Activated naive CD4-positive, alpha-beta T cell treated with anti-CD3 and anti-CD28 coated beads, Interleukin-2, amount 50 U/mL, for 24 hours (primary cell): ENCODE data around the gene VGLL1.

Experiments used
- H3K27ac Mint-ChIP-seq: one replicate; pipeline ENCODE4 v1.8.0; 2021; ENCODE audit warnings: mild to moderate bottlenecking, mixed read lengths
- H3K27me3 Mint-ChIP-seq: one replicate; pipeline ENCODE4 v1.8.0; 2021; ENCODE audit warnings: mixed read lengths
- H3K36me3 Mint-ChIP-seq: one replicate; pipeline ENCODE4 v1.8.0; 2021; ENCODE audit warnings: mixed read lengths
- H3K4me1 Mint-ChIP-seq: one replicate; pipeline ENCODE4 v1.8.0; 2021; ENCODE audit warnings: mixed read lengths
- H3K4me3 Mint-ChIP-seq: one replicate; pipeline ENCODE4 v1.8.0; 2021; ENCODE audit warnings: mild to moderate bottlenecking, mixed read lengths
- H3K9me3 Mint-ChIP-seq: one replicate; pipeline ENCODE4 v1.8.0; 2021; ENCODE audit warnings: mixed read lengths

The VGLL1 gene

GRCh38 chrX:136538811-136539210 is 6.8 kb downstream of the VGLL1 start:
- Mint-ChIP-seq H3K27ac (no peak overlapping the region), H3K4me3 (no peak overlapping the region), H3K9me3 (no peaks in the 10 kb centered on the region), H3K4me1 (peaks cover 21% of the 10 kb centered on the region), H3K27me3 (no peaks in the 10 kb centered on the region), H3K36me3 (no peaks in the 10 kb centered on the region)

GRCh38 chrX:136540226-136540625 is 8.2 kb downstream of the VGLL1 start:
- no peaks in the 10 kb centered on the region for H3K27me3 Mint-ChIP-seq
- H3K27ac Mint-ChIP-seq = no peak overlapping the region
- H3K36me3 Mint-ChIP-seq = no peaks in the 10 kb centered on the region
- H3K4me3 Mint-ChIP-seq = no peak overlapping the region
- no peaks in the 10 kb centered on the region for H3K9me3 Mint-ChIP-seq
- peaks cover 32% of the 10 kb centered on the region for H3K4me1 Mint-ChIP-seq

- no peaks in the 10 kb centered on the region for H3K9me3 Mint-ChIP-seq
- no peak overlapping the region for H3K4me3 Mint-ChIP-seq
- no peaks in the 10 kb centered on the region for H3K36me3 Mint-ChIP-seq
- no peaks in the 10 kb centered on the region for H3K27me3 Mint-ChIP-seq
- peaks cover 40% of the 10 kb centered on the region for H3K4me1 Mint-ChIP-seq
- no peak overlapping the region for H3K27ac Mint-ChIP-seq
Observed at GRCh38 chrX:136541294-136541693, 9.3 kb downstream of the VGLL1 start.

GRCh38 chrX:136542281-136542680 is 10.3 kb downstream of the VGLL1 start:
- no peak overlapping the region for H3K4me3 Mint-ChIP-seq
- H3K4me1 Mint-ChIP-seq = peaks cover 49% of the 10 kb centered on the region
- H3K9me3 Mint-ChIP-seq = no peaks in the 10 kb centered on the region
- no peaks in the 10 kb centered on the region for H3K36me3 Mint-ChIP-seq
- H3K27ac Mint-ChIP-seq = no peak overlapping the region
- no peaks in the 10 kb centered on the region for H3K27me3 Mint-ChIP-seq

- Mint-ChIP-seq H3K4me3 (no peak overlapping the region), H3K4me1 (peaks cover 54% of the 10 kb centered on the region), H3K27me3 (no peaks in the 10 kb centered on the region), H3K27ac (no peak overlapping the region), H3K36me3 (no peaks in the 10 kb centered on the region), H3K9me3 (no peaks in the 10 kb centered on the region)
Observed at GRCh38 chrX:136546371-136546781, 14.4 kb downstream of the VGLL1 start.

GRCh38 chrX:136549226-136549625 is 17.2 kb downstream of the VGLL1 start:
- Mint-ChIP-seq H3K36me3 (no peaks in the 10 kb centered on the region), H3K4me1 (peaks cover 36% of the 10 kb centered on the region), H3K27me3 (no peaks in the 10 kb centered on the region), H3K27ac (no peak overlapping the region), H3K4me3 (no peak overlapping the region), H3K9me3 (no peaks in the 10 kb centered on the region)

- no peaks in the 10 kb centered on the region for H3K36me3 Mint-ChIP-seq
- H3K9me3 Mint-ChIP-seq = no peaks in the 10 kb centered on the region
- no peak overlapping the region for H3K4me3 Mint-ChIP-seq
- H3K4me1 Mint-ChIP-seq = peaks cover 17% of the 10 kb centered on the region
- no peaks in the 10 kb centered on the region for H3K27me3 Mint-ChIP-seq
- no peak overlapping the region for H3K27ac Mint-ChIP-seq
Observed at GRCh38 chrX:136551410-136551809, 19.4 kb downstream of the VGLL1 start.

GRCh38 chrX:136555694-136556093 is 23.7 kb downstream of the VGLL1 start:
- no peaks in the 10 kb centered on the region for H3K27me3 Mint-ChIP-seq
- no peaks in the 10 kb centered on the region for H3K36me3 Mint-ChIP-seq
- no peak overlapping the region for H3K4me3 Mint-ChIP-seq

GRCh38 chrX:136572030-136572429 is 40.0 kb downstream of the VGLL1 start:
- H3K4me3 Mint-ChIP-seq = no peak overlapping the region
- H3K4me1 Mint-ChIP-seq = peaks cover 9% of the 10 kb centered on the region
- H3K9me3 Mint-ChIP-seq = no peaks in the 10 kb centered on the region
- no peaks in the 10 kb centered on the region for H3K36me3 Mint-ChIP-seq
- no peaks in the 10 kb centered on the region for H3K27me3 Mint-ChIP-seq
- H3K27ac Mint-ChIP-seq = no peak overlapping the region

More at GRCh38 chrX:136555694-136556093, 23.7 kb downstream of the VGLL1 start:
- Mint-ChIP-seq H3K9me3 (no peaks in the 10 kb centered on the region), H3K4me1 (no peaks in the 10 kb centered on the region), H3K27ac (no peak overlapping the region)

GRCh38 chrX:136574548-136574947 is 42.5 kb downstream of the VGLL1 start:
- H3K36me3 Mint-ChIP-seq = no peaks in the 10 kb centered on the region

GRCh38 chrX:136577552-136577951 is 45.5 kb downstream of the VGLL1 start:
- H3K27ac Mint-ChIP-seq = peak overlapping the region; percentile 74
- H3K9me3 Mint-ChIP-seq = no peaks in the 10 kb centered on the region
- no peak overlapping the region for H3K4me3 Mint-ChIP-seq
- peaks cover 16% of the 10 kb centered on the region for H3K4me1 Mint-ChIP-seq
- no peaks in the 10 kb centered on the region for H3K36me3 Mint-ChIP-seq
- H3K27me3 Mint-ChIP-seq = no peaks in the 10 kb centered on the region

More at GRCh38 chrX:136574548-136574947, 42.5 kb downstream of the VGLL1 start:
- H3K4me3 Mint-ChIP-seq = no peak overlapping the region
- no peaks in the 10 kb centered on the region for H3K27me3 Mint-ChIP-seq
- H3K27ac Mint-ChIP-seq = no peak overlapping the region
- no peaks in the 10 kb centered on the region for H3K9me3 Mint-ChIP-seq
- peaks cover 21% of the 10 kb centered on the region for H3K4me1 Mint-ChIP-seq

GRCh38 chrX:136580316-136580715 is 48.3 kb downstream of the VGLL1 start:
- Mint-ChIP-seq H3K4me1 (peaks cover 29% of the 10 kb centered on the region), H3K27me3 (no peaks in the 10 kb centered on the region), H3K36me3 (no peaks in the 10 kb centered on the region), H3K27ac (no peak overlapping the region), H3K4me3 (no peak overlapping the region), H3K9me3 (no peaks in the 10 kb centered on the region)

GRCh38 chrX:136582624-136583023 is 50.6 kb downstream of the VGLL1 start:
- no peak overlapping the region for H3K27ac Mint-ChIP-seq
- no peaks in the 10 kb centered on the region for H3K27me3 Mint-ChIP-seq
- H3K9me3 Mint-ChIP-seq = no peaks in the 10 kb centered on the region
- no peak overlapping the region for H3K4me3 Mint-ChIP-seq
- H3K36me3 Mint-ChIP-seq = no peaks in the 10 kb centered on the region
- H3K4me1 Mint-ChIP-seq = peaks cover 48% of the 10 kb centered on the region

GRCh38 chrX:136584545-136584944 is 52.5 kb downstream of the VGLL1 start:
- Mint-ChIP-seq H3K4me1 (peaks cover 48% of the 10 kb centered on the region), H3K9me3 (no peaks in the 10 kb centered on the region), H3K36me3 (no peaks in the 10 kb centered on the region), H3K4me3 (peak overlapping the region; percentile 52), H3K27me3 (no peaks in the 10 kb centered on the region), H3K27ac (peak overlapping the region; percentile 79)

GRCh38 chrX:136585262-136585661 is 53.2 kb downstream of the VGLL1 start:
- Mint-ChIP-seq H3K9me3 (no peaks in the 10 kb centered on the region), H3K27me3 (no peaks in the 10 kb centered on the region), H3K4me3 (peak overlapping the region; percentile 52), H3K36me3 (no peaks in the 10 kb centered on the region), H3K27ac (peak overlapping the region; percentile 68), H3K4me1 (peaks cover 55% of the 10 kb centered on the region)

- Mint-ChIP-seq H3K27me3 (no peaks in the 10 kb centered on the region), H3K9me3 (no peaks in the 10 kb centered on the region), H3K4me1 (peaks cover 56% of the 10 kb centered on the region), H3K36me3 (no peaks in the 10 kb centered on the region), H3K27ac (peak overlapping the region; percentile 87), H3K4me3 (peak overlapping the region; percentile 33)
Observed at GRCh38 chrX:136585960-136586359, 53.9 kb downstream of the VGLL1 start.

- Mint-ChIP-seq H3K4me1 (peaks cover 56% of the 10 kb centered on the region), H3K9me3 (no peaks in the 10 kb centered on the region), H3K4me3 (peak overlapping the region; percentile 33), H3K27ac (peak overlapping the region; percentile 87), H3K27me3 (no peaks in the 10 kb centered on the region), H3K36me3 (no peaks in the 10 kb centered on the region)
Observed at GRCh38 chrX:136586386-136586785, 54.4 kb downstream of the VGLL1 start.
